ENCODE data around the gene PTBP2. TPM values are rescaled to one million over a fixed set of nuclear protein-coding genes. Genes with fewer than 3 reads are reported as not detected.

Gene PTBP2
- total RNA-seq, 2 experiments from 2014 or later, result 36.9 to 46.0 TPM

- no TSS peak for BruUV-seq (replicated peaks)
- no peak overlapping the region for H3K27ac ChIP-seq (ENCODE audit: low read depth, low read length, poor library complexity, severe bottlenecking)
- no peaks in the 10 kb centered on the region for H3K4me1 ChIP-seq (ENCODE audit: insufficient read depth, low read length, poor library complexity, severe bottlenecking)
- H2AFZ ChIP-seq (ENCODE audit: low read length), result no peak overlapping the region
- CTCF ChIA-PET (ENCODE audit: unreplicated experiment), result no interaction called here
- no peak overlapping the region for H3K4me2 ChIP-seq (ENCODE audit: low read length)
- TF ChIP-seq CTCF (conservative IDR thresholded peaks at IDR 0.05; ENCODE audit: low read length) (no peak), EZH2phosphoT487 (IDR thresholded peaks at IDR 0.05; ENCODE audit: borderline replicate concordance, low read depth, low read length) (no peak)
- no peak for DNase-seq (ENCODE audit: low spot score)
- H3K36me3 ChIP-seq (ENCODE audit: insufficient read depth, low read length), result no peaks in the 10 kb centered on the region; the same call in 1 of the 2 replicates
- intact Hi-C loops (cut with micrococcal nuclease; ENCODE audit: unreplicated experiment), result no loop called here
- no peaks in the 10 kb centered on the region for H3K79me2 ChIP-seq (ENCODE audit: insufficient read depth, low read depth, low read length)
- H4K20me1 ChIP-seq (ENCODE audit: insufficient read depth, low read length), result no peaks in the 10 kb centered on the region; the same call in 1 of the 2 replicates
- no peak overlapping the region for H3K4me3 ChIP-seq (ENCODE audit: low read depth, low read length, poor library complexity, severe bottlenecking)
- H3K9me3 ChIP-seq (ENCODE audit: low read length), result no peaks in the 10 kb centered on the region
- POLR2A ChIA-PET, result interaction anchor here (0.6 to 2.1 kb wide), 4 partner anchors 10 to 511 kb away, joined by 3 to 6 read pairs (median 4); no protein-coding TSS in a partner anchor
- no peaks in the 10 kb centered on the region for H3K9me2 ChIP-seq (ENCODE audit: insufficient read depth, low read length)
Observed at GRCh38 chr1:96825950-96826576, 104.5 kb downstream of the PTBP2 start.

GRCh38 chr1:96833376-96833775, 111.8 kb downstream of the PTBP2 start:
- H4K20me1 ChIP-seq (ENCODE audit: insufficient read depth, low read length), result no peaks in the 10 kb centered on the region
- no peak overlapping the region for H2AFZ ChIP-seq (ENCODE audit: low read length)
- H3K27ac ChIP-seq (ENCODE audit: low read depth, low read length, poor library complexity, severe bottlenecking), result no peak overlapping the region
- BruUV-seq (replicated peaks), result no TSS peak
- no peaks in the 10 kb centered on the region for H3K9me2 ChIP-seq (ENCODE audit: insufficient read depth, low read length)
- H3K36me3 ChIP-seq (ENCODE audit: insufficient read depth, low read length), result no peaks in the 10 kb centered on the region
- no peaks in the 10 kb centered on the region for H3K9me3 ChIP-seq (ENCODE audit: low read length)
- DNase-seq (ENCODE audit: low spot score), result no peak
- no peak overlapping the region for H3K4me2 ChIP-seq (ENCODE audit: low read length)
- intact Hi-C loops (cut with micrococcal nuclease; ENCODE audit: unreplicated experiment), result no loop called here
- H3K79me2 ChIP-seq (ENCODE audit: insufficient read depth, low read depth, low read length), result no peaks in the 10 kb centered on the region
- no peaks in the 10 kb centered on the region for H3K4me1 ChIP-seq (ENCODE audit: insufficient read depth, low read length, poor library complexity, severe bottlenecking)
- CTCF ChIA-PET (ENCODE audit: unreplicated experiment), result no interaction called here
- H3K4me3 ChIP-seq (ENCODE audit: low read depth, low read length, poor library complexity, severe bottlenecking), result no peak overlapping the region
- TF ChIP-seq EZH2phosphoT487 (IDR thresholded peaks at IDR 0.05; ENCODE audit: borderline replicate concordance, low read depth, low read length), result no peak
- no peak for TF ChIP-seq CTCF (conservative IDR thresholded peaks at IDR 0.05; ENCODE audit: low read length)
- POLR2A ChIA-PET, result no interaction called here

- no peaks in the 10 kb centered on the region for H4K20me1 ChIP-seq (ENCODE audit: insufficient read depth, low read length)
- POLR2A ChIA-PET, result interaction anchor here (0.7 kb wide), 1 partner anchor 1184 kb away, joined by 4 read pairs; no protein-coding TSS in a partner anchor
- H3K27ac ChIP-seq (ENCODE audit: low read depth, low read length, poor library complexity, severe bottlenecking), result no peak overlapping the region
- no peaks in the 10 kb centered on the region for H3K9me2 ChIP-seq (ENCODE audit: insufficient read depth, low read length)
- H3K79me2 ChIP-seq (ENCODE audit: insufficient read depth, low read depth, low read length), result no peaks in the 10 kb centered on the region
- H3K4me1 ChIP-seq (ENCODE audit: insufficient read depth, low read length, poor library complexity, severe bottlenecking), result no peaks in the 10 kb centered on the region
- DNase-seq (ENCODE audit: low spot score), result no peak
- TF ChIP-seq CTCF (conservative IDR thresholded peaks at IDR 0.05; ENCODE audit: low read length), result no peak
- no peak for TF ChIP-seq EZH2phosphoT487 (IDR thresholded peaks at IDR 0.05; ENCODE audit: borderline replicate concordance, low read depth, low read length)
- no peak overlapping the region for H3K4me2 ChIP-seq (ENCODE audit: low read length)
- intact Hi-C loops (cut with micrococcal nuclease; ENCODE audit: unreplicated experiment), result no loop called here
- H3K36me3 ChIP-seq (ENCODE audit: insufficient read depth, low read length), result no peaks in the 10 kb centered on the region
- no peak overlapping the region for H2AFZ ChIP-seq (ENCODE audit: low read length)
- H3K9me3 ChIP-seq (ENCODE audit: low read length), result no peaks in the 10 kb centered on the region
- no peak overlapping the region for H3K4me3 ChIP-seq (ENCODE audit: low read depth, low read length, poor library complexity, severe bottlenecking)
- BruUV-seq (replicated peaks), result no TSS peak
- CTCF ChIA-PET (ENCODE audit: unreplicated experiment), result no interaction called here
Observed at GRCh38 chr1:96834986-96835385, 113.4 kb downstream of the PTBP2 start.
